Stimulated activated CD4-positive, alpha-beta T cell treated with anti-CD3 and anti-CD28 coated beads, Interleukin-12 subunit alpha, Interleukin-12 subunit beta, amount 100 ng/mL, for 48 hours (primary cell): ENCODE data around the gene KLK14.

Source experiments
- DNase-seq, 3 donors: peaks; one replicate each; pipeline ENCODE4 v3.0.0-alpha.2; 2020; ENCODE audit warnings: low read depth in 2 of 3, low spot score in 1 of 3

The KLK14 gene

GRCh38 chr19:51082611-51083010 lies at the start of gene KLK14:
Gene KLK14, minus strand, starts transcription at chr19:51082887. Its CDS starts 273 bp downstream, at chr19:51082614.
- DNase-seq = no peak

GRCh38 chr19:51131780-51132680 lies 49.3 kb upstream of the KLK14 start:
- peak in 1 of 3 donors; percentile 17 for DNase-seq

- no peak for DNase-seq
Observed at GRCh38 chr19:51129716-51130115, 47.0 kb upstream of the KLK14 start.

GRCh38 chr19:51128227-51128626 lies 45.5 kb upstream of the KLK14 start:
- no peak for DNase-seq

- no peak for DNase-seq
Observed at GRCh38 chr19:51127755-51128154, 45.1 kb upstream of the KLK14 start.

- no peak for DNase-seq
Observed at GRCh38 chr19:51127032-51127431, 44.3 kb upstream of the KLK14 start.

- DNase-seq = no peak
Observed at GRCh38 chr19:51125421-51126075, 42.9 kb upstream of the KLK14 start.

GRCh38 chr19:51124729-51125128 lies 42.0 kb upstream of the KLK14 start, which contains the start of gene SIGLEC9:
Gene SIGLEC9, plus strand, starts transcription at chr19:51124906. Its CDS starts 69 bp downstream, at chr19:51124975.
- DNase-seq = no peak

- no peak for DNase-seq
Observed at GRCh38 chr19:51124216-51124615, 41.5 kb upstream of the KLK14 start.

- DNase-seq = no peak
Observed at GRCh38 chr19:51123802-51124201, 41.1 kb upstream of the KLK14 start.

- DNase-seq = peak in 1 of 3 donors; percentile 18
Observed at GRCh38 chr19:51123381-51123800, 40.7 kb upstream of the KLK14 start.

- no peak for DNase-seq
Observed at GRCh38 chr19:51122112-51122981, 39.7 kb upstream of the KLK14 start.

GRCh38 chr19:51121257-51121656 lies 38.6 kb upstream of the KLK14 start:
- no peak for DNase-seq

- DNase-seq = no peak
Observed at GRCh38 chr19:51120160-51120559, 37.5 kb upstream of the KLK14 start.

GRCh38 chr19:51119611-51120010 lies 36.9 kb upstream of the KLK14 start:
- no peak for DNase-seq

GRCh38 chr19:51119101-51119500 lies 36.4 kb upstream of the KLK14 start:
- DNase-seq = no peak

GRCh38 chr19:51116736-51117286 lies 34.1 kb upstream of the KLK14 start:
- DNase-seq = no peak

- DNase-seq = no peak
Observed at GRCh38 chr19:51114087-51114729, 31.5 kb upstream of the KLK14 start.

- no peak for DNase-seq
Observed at GRCh38 chr19:51111606-51112005, 28.9 kb upstream of the KLK14 start.

GRCh38 chr19:51110666-51110971 lies 27.9 kb upstream of the KLK14 start:
- DNase-seq = no peak

- no peak for DNase-seq
Observed at GRCh38 chr19:51108805-51109146, 26.1 kb upstream of the KLK14 start.
